Neuronal stem cell (in vitro differentiated cells): ENCODE results near the gene RNF157.

Experiments used
- DNase-seq: peaks from one replicate; pipeline ENCODE4 v3.0.0-alpha.2; 2013; ENCODE audit warnings: low spot score
- H2AFZ ChIP-seq: one replicate; pipeline ENCODE4 v1.6.1; 2013; ENCODE audit warnings: mild to moderate bottlenecking, low read length, inconsistent platforms
- H2AK5ac ChIP-seq: 2 replicates; pipeline ENCODE4 v1.6.1; 2013; ENCODE audit warnings: low read depth, mild to moderate bottlenecking, inconsistent platforms, low read length, moderate library complexity, mixed read lengths
- H2BK120ac ChIP-seq: 2 replicates; pipeline ENCODE4 v1.6.1; 2013; ENCODE audit warnings: low read depth, mild to moderate bottlenecking, inconsistent platforms, low read length, moderate library complexity, mixed read lengths
- H2BK12ac ChIP-seq: one replicate; pipeline ENCODE4 v1.6.1; 2013; ENCODE audit warnings: low read length, inconsistent platforms
- H2BK15ac ChIP-seq: 2 replicates; pipeline ENCODE4 v1.6.1; 2013; ENCODE audit warnings: mild to moderate bottlenecking, low read length, inconsistent platforms, mixed read lengths
- H2BK5ac ChIP-seq: one replicate; pipeline ENCODE4 v1.6.1; 2013; ENCODE audit warnings: inconsistent platforms, mild to moderate bottlenecking, low read length, moderate library complexity
- H3K14ac ChIP-seq: one replicate; pipeline ENCODE4 v1.6.1; 2013; ENCODE audit warnings: low read length, inconsistent platforms
- H3K18ac ChIP-seq: 2 replicates; pipeline ENCODE4 v1.6.1; 2013; ENCODE audit warnings: low read length, inconsistent platforms
- H3K23ac ChIP-seq: 2 replicates; pipeline ENCODE4 v1.6.1; 2013; ENCODE audit warnings: low read depth, mild to moderate bottlenecking, mixed read lengths, low read length, inconsistent platforms; ENCODE audit not compliant: poor library complexity
- H3K27ac ChIP-seq: replicated peaks from 3 replicates; pipeline ENCODE4 v1.5.1; 2013; ENCODE audit warnings: low read length, inconsistent platforms
- H3K27me3 ChIP-seq, 3 experiments: 2 replicates each; pipeline ENCODE4 v1.6.1; 2013; ENCODE audit warnings: low read length in 3 of 3, mild to moderate bottlenecking in 2 of 3, inconsistent platforms in 1 of 3, low read depth in 1 of 3, mixed read lengths in 1 of 3, moderate library complexity in 1 of 3; ENCODE audit not compliant: control insufficient read depth in 3 of 3, insufficient read depth in 3 of 3
- H3K36me3 ChIP-seq, 2 donors: replicated peaks in 1 of 2; 2 replicates each; pipeline ENCODE4 v1.6.1; 2013; ENCODE audit warnings: low read length in 2 of 2; ENCODE audit not compliant: control insufficient read depth in 2 of 2, insufficient read depth in 2 of 2
- H3K4ac ChIP-seq: 2 replicates; pipeline ENCODE4 v1.6.1; 2013; ENCODE audit warnings: inconsistent platforms, mild to moderate bottlenecking, low read length, moderate library complexity
- H3K4me1 ChIP-seq, 2 donors: 1 replicate in 1 of 2; 2 replicates in 1 of 2; pipeline ENCODE4 v1.6.1; 2013; ENCODE audit warnings: low read length in 2 of 2, low read depth in 1 of 2; ENCODE audit not compliant: control insufficient read depth in 2 of 2, insufficient read depth in 1 of 2
- H3K4me2 ChIP-seq: one replicate; pipeline ENCODE4 v1.6.1; 2013; ENCODE audit warnings: mild to moderate bottlenecking, low read length, inconsistent platforms; ENCODE audit not compliant: insufficient read depth, poor library complexity, severe bottlenecking
- H3K4me3 ChIP-seq, 2 donors: 2 replicates each; pipeline ENCODE4 v1.5.1; 2013; ENCODE audit warnings: low read length in 2 of 2, mild to moderate bottlenecking in 2 of 2, inconsistent platforms in 1 of 2, moderate library complexity in 1 of 2
- H3K79me1 ChIP-seq: one replicate; pipeline ENCODE4 v1.6.1; 2013; ENCODE audit warnings: low read depth, mild to moderate bottlenecking, inconsistent platforms, low read length, moderate library complexity
- H3K9ac ChIP-seq: one replicate; pipeline ENCODE4 v1.6.1; 2013; ENCODE audit warnings: mild to moderate bottlenecking, low read depth, low read length, inconsistent platforms; ENCODE audit not compliant: poor library complexity
- H3K9me3 ChIP-seq, 2 donors: replicated peaks in 1 of 2; 2 replicates each; pipeline versions ENCODE3 to v1.6.1; 2013; ENCODE audit warnings: low read length in 2 of 2, mild to moderate bottlenecking in 2 of 2, inconsistent platforms in 1 of 2, low read depth in 1 of 2, mixed read lengths in 1 of 2, moderate library complexity in 1 of 2; ENCODE audit not compliant: control insufficient read depth in 2 of 2, insufficient read depth in 1 of 2
- H4K8ac ChIP-seq: one replicate; pipeline ENCODE4 v1.6.1; 2013; ENCODE audit warnings: low read depth, mild to moderate bottlenecking, inconsistent platforms, low read length, moderate library complexity
- H4K91ac ChIP-seq: one replicate; pipeline ENCODE4 v1.6.1; 2013; ENCODE audit warnings: low read length, low read depth, mild to moderate bottlenecking, inconsistent platforms; ENCODE audit not compliant: poor library complexity
- WGBS, 2 donors: extraction: QIAGEN DNeasy Blood & Tissue Kit; methylation state at CpG; one replicate each; pipeline ENCODE4 v1.1.7; 2013; ENCODE audit warnings: missing lambda C conversion rate in 2 of 2, mixed read lengths in 1 of 2; ENCODE audit not compliant: insufficient read length in 2 of 2, insufficient replicate concordance in 1 of 2; ENCODE audit errors: extremely low coverage in 2 of 2; 5-methylcytosine and 5-hydroxymethylcytosine counted together

Gene RNF157

GRCh38 chr17:76223802-76224201 is 16.5 kb downstream of the RNF157 start:
- no peak overlapping the region for H3K23ac ChIP-seq
- H3K27ac ChIP-seq = no peak overlapping the region
- H3K79me1 ChIP-seq = no peaks in the 10 kb centered on the region
- H2AK5ac ChIP-seq = no peak overlapping the region
- H3K27me3 ChIP-seq = no peaks in the 10 kb centered on the region
- H3K9me3 ChIP-seq = no peaks in the 10 kb centered on the region
- H3K4ac ChIP-seq = no peak overlapping the region
- no peak overlapping the region for H3K18ac ChIP-seq
- H3K9ac ChIP-seq = no peak overlapping the region
- H4K8ac ChIP-seq = no peak overlapping the region
- no peak overlapping the region for H4K91ac ChIP-seq
- no peak overlapping the region for H3K14ac ChIP-seq
- H2BK15ac ChIP-seq = no peak overlapping the region
- DNase-seq = no peak
- H3K4me1 ChIP-seq = no peaks in the 10 kb centered on the region
- H2BK5ac ChIP-seq = no peak overlapping the region
- no peak overlapping the region for H2BK12ac ChIP-seq
- no peak overlapping the region for H3K4me3 ChIP-seq
- WGBS, 2 donors = no CpG with 5 or more reads among the region's 1 CpG
- no peak overlapping the region for H2BK120ac ChIP-seq
- peaks cover 0 to 4% of the 10 kb centered on the region in 2 donors for H3K36me3 ChIP-seq
- no peak overlapping the region for H3K4me2 ChIP-seq
- no peak overlapping the region for H2AFZ ChIP-seq

GRCh38 chr17:76219670-76220383 is 20.5 kb downstream of the RNF157 start:
- DNase-seq = no peak
- Histone ChIP-seq H2BK12ac (no peak overlapping the region), H3K18ac (no peak overlapping the region)

DNA sequence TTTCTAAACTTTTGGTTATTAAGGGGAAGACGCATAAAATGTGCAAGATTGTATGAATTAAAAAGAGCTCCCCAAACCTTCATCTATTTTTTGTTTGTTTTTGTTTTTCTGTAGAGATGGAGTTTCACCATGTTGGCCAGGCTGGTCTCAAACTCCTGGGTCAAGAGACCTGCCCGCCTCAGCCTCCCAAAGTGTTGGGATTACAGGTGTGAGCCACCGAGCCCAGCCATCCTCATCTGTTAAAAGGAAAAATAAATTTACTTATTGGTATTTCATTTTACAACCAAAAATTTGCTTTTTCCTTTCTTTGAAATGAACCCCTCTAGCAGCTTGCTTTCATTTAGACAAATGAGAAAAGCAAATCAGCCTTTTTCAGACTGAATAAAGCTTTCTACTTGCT is 23.2 kb downstream of the RNF157 start:
- Histone ChIP-seq H3K4me1 (peaks cover 0 to 5% of the 10 kb centered on the region in 2 donors), H2AK5ac (no peak overlapping the region), H2AFZ (no peak overlapping the region), H3K27ac (no peak overlapping the region), H4K91ac (no peak overlapping the region), H3K79me1 (no peaks in the 10 kb centered on the region), H3K36me3 (peaks cover 0 to 4% of the 10 kb centered on the region in 2 donors), H3K4me2 (no peak overlapping the region), H3K9ac (no peak overlapping the region), H2BK120ac (no peak overlapping the region), H2BK15ac (no peak overlapping the region), H2BK12ac (no peak overlapping the region), H2BK5ac (no peak overlapping the region), H3K4me3 (no peak overlapping the region), H4K8ac (no peak overlapping the region), H3K14ac (no peak overlapping the region), H3K9me3 (no peaks in the 10 kb centered on the region), H3K27me3 (no peaks in the 10 kb centered on the region), H3K4ac (no peak overlapping the region), H3K18ac (no peak overlapping the region), H3K23ac (no peak overlapping the region)
- DNase-seq = no peak
- WGBS, 2 donors = no CpG with 5 or more reads among the region's 3 CpGs

More at GRCh38 chr17:76219670-76220383, 20.5 kb downstream of the RNF157 start:
- H3K27ac ChIP-seq = no peak overlapping the region
- no peaks in the 10 kb centered on the region for H3K27me3 ChIP-seq
- H4K8ac ChIP-seq = no peak overlapping the region
- H3K4me1 ChIP-seq = no peaks in the 10 kb centered on the region
- H3K4me3 ChIP-seq = no peak overlapping the region
- H3K4ac ChIP-seq = no peak overlapping the region
- no peak overlapping the region for H3K4me2 ChIP-seq
- H3K23ac ChIP-seq = no peak overlapping the region
- no CpG with 5 or more reads among the region's 7 CpGs for WGBS, 2 donors
- H2AFZ ChIP-seq = no peak overlapping the region
- no peak overlapping the region for H2BK15ac ChIP-seq
- no peak overlapping the region for H3K14ac ChIP-seq
- no peaks in the 10 kb centered on the region for H3K36me3 ChIP-seq
- no peaks in the 10 kb centered on the region for H3K79me1 ChIP-seq
- no peak overlapping the region for H3K9ac ChIP-seq
- H2BK5ac ChIP-seq = no peak overlapping the region
- H3K9me3 ChIP-seq = no peaks in the 10 kb centered on the region
- no peak overlapping the region for H2BK120ac ChIP-seq
- H4K91ac ChIP-seq = no peak overlapping the region
- H2AK5ac ChIP-seq = no peak overlapping the region

DNA sequence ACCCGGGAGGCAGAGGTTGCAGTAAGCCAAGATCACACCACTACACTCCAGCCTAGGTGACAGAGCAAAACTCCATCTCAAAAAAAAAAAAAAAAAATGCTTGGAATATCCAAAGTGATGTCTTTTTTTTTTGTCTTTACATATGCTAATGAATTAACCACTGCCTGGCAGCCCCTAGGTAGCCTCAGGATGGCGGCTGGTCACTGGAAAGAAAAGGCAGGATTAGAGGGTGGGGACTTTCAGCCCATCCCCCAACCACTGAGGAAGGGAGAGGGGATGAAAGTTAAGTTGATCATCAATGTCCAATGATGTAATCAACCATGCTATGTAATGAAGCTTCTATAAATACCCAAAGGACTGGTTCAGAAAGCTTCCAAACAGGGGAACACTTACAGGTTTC is 26.8 kb downstream of the RNF157 start:
- no peak overlapping the region for H2BK12ac ChIP-seq

More for the DNA sequence above, 26.8 kb downstream of the RNF157 start:
- Histone ChIP-seq H3K27ac (no peak overlapping the region), H3K9me3 (no peaks in the 10 kb centered on the region), H4K8ac (no peak overlapping the region), H2AK5ac (no peak overlapping the region), H3K14ac (no peak overlapping the region), H3K79me1 (no peaks in the 10 kb centered on the region), H2BK15ac (no peak overlapping the region), H3K4me1 (peaks cover 0 to 5% of the 10 kb centered on the region in 2 donors), H2BK5ac (no peak overlapping the region), H2BK120ac (no peak overlapping the region), H2AFZ (no peak overlapping the region), H4K91ac (no peak overlapping the region), H3K36me3 (peaks cover 0 to 34% of the 10 kb centered on the region in 2 donors), H3K18ac (no peak overlapping the region), H3K9ac (no peak overlapping the region), H3K4me3 (no peak overlapping the region), H3K23ac (no peak overlapping the region), H3K4ac (no peak overlapping the region), H3K27me3 (no peaks in the 10 kb centered on the region), H3K4me2 (no peak overlapping the region)
- no CpG with 5 or more reads among the region's 2 CpGs for WGBS, 2 donors
- DNase-seq = no peak
